ENCODE data around the gene SMG9.
A peak's percentile ranks its signal among the peaks of the same experiment; 100 is the strongest.

Gene SMG9

DNA sequence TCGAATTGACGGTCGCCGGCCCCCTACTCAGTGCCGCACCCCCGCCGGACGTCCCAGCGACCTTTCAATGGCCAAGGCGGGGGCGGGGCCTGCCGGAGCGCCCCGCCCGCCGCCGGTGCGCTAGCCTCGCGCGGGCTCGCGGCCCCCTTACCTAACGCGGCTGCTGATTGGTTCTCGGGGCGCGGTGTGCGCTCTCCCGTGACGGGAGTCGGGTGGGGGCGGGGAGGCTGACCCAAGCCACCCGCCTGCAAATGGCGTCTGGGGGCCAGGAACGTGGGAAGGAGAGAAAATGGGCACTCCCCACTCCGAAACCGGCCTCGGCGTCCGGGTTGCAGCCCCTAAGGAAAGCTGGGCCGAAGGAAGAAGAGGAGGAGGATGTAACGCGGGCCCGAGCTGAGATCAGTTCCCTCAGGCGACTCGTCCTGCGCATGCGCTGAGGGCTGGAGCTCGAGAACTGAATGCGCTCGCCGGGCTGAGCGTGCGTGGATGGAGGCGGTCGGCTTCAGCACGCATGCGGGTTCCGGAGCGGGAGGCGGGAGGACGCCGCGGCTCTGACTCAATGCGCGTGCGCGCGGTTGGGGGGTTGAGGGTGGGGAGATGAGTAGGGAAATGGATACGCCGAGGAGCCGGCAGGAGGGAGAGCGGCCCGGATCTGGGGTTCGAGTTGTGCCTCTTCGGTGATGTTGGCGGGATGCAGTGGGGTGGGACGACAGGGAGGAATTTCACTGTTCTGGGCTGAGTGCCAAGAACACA lies at the start of gene SMG9:
SMG9 (minus strand) TSS at position 460 of the 753 bp plus-strand sequence. CDS start 4,221 bp downstream, outside the sequence.
- Mint-ChIP-seq H3K4me1 (ENCODE audit: low read depth) (peaks cover 50% of the 10 kb centered on the region), H3K36me3 (peaks cover 16% of the 10 kb centered on the region), H3K4me3 (peak within 1 kb of the TSS; percentile 95), H3K27ac (peak within 1 kb of the TSS; percentile 99), H3K27me3 (no peaks in the 10 kb centered on the region), H3K9me3 (ENCODE audit: low read depth) (no peaks in the 10 kb centered on the region)

GRCh38 chr19:43804432-43804831 lies 49.7 kb upstream of the SMG9 start:
- H3K4me3 Mint-ChIP-seq: no peak overlapping the region
- H3K36me3 Mint-ChIP-seq: no peaks in the 10 kb centered on the region
- H3K27me3 Mint-ChIP-seq: peaks cover 4% of the 10 kb centered on the region
- H3K27ac Mint-ChIP-seq: no peak overlapping the region
- H3K4me1 Mint-ChIP-seq (ENCODE audit: low read depth): no peaks in the 10 kb centered on the region
- H3K9me3 Mint-ChIP-seq (ENCODE audit: low read depth): no peaks in the 10 kb centered on the region

DNA sequence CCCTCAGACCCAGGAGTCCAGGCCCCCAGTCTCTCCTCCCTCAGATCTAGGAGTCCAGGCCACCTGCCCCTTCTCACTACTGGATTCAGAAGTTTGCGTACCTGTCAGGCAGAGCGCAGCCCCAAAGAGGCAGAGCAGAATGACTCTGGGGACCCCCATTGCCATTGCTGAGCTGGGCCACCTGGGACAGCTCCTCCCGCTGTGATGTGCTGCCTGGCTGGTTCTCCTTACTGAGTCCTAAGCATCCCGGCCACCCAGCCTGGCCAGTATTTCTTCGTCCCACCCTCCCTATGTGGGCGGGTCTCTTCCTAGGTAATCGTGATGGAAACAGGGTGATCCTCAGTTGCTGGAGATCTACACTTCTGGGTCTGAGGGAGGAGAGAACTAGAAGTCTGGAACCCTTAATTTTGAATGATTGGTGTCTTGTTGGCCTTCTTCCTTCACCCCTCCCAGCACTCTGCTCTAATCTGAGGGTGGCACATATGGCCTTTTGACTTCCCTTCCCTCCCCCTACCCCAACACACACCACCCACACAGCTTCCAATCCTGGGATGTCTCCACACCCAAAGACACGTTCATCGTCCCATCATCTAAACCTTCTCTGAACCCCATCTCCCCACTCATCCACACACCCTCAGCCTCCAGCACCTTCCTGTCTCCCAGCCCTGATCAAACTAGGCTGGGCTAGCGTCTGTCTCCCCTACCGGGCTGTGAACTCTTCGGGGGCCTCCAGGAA lies 47.6 kb upstream of the SMG9 start, which contains the start of gene LYPD5:
LYPD5 (minus strand) TSS at position 232 of the 736 bp plus-strand sequence; CDS start at position 165, 67 bp downstream.
- no peak within 1 kb of the TSS for H3K4me3 Mint-ChIP-seq
- H3K9me3 Mint-ChIP-seq (ENCODE audit: low read depth): no peaks in the 10 kb centered on the region
- peaks cover 4% of the 10 kb centered on the region for H3K27me3 Mint-ChIP-seq
- no peaks in the 10 kb centered on the region for H3K36me3 Mint-ChIP-seq
- no peak within 1 kb of the TSS for H3K27ac Mint-ChIP-seq
- peaks cover 9% of the 10 kb centered on the region for H3K4me1 Mint-ChIP-seq (ENCODE audit: low read depth)

DNA sequence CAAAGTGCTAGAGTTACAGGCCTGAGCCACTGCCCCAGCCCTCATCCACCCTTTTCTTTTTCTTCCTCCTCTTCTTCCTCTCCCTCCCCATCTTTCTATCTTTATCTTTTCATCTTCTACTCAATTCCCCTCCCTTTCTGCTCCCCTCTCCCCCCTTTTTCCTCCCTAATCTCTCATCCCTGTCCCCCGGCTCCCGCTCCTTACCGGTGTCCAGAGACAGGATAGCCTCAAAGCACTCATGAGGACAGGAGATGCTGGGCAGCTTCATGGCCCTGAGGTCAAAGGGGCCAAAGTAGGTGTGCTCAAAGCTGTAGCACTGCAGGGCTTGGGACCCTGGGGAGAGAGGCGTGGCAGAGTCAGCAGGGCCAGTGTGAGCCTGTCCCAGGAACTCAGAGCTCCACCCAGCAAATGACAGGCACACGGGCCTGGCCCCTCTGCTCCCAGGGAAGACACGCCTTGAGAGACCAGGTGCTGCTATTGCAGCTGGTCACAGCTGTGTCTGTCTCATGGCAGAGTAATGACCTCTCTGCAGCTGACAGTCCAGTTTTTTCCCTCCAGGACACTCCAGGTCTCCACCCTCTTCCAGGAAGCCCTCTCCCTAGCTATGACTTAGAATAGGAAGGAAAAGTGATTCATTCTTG lies 44.9 kb upstream of the SMG9 start:
- Mint-ChIP-seq H3K36me3 (no peaks in the 10 kb centered on the region), H3K4me3 (peak overlapping the region; percentile 83), H3K27ac (no peak overlapping the region), H3K9me3 (ENCODE audit: low read depth) (no peaks in the 10 kb centered on the region), H3K27me3 (peaks cover 10% of the 10 kb centered on the region), H3K4me1 (ENCODE audit: low read depth) (peaks cover 12% of the 10 kb centered on the region)

DNA sequence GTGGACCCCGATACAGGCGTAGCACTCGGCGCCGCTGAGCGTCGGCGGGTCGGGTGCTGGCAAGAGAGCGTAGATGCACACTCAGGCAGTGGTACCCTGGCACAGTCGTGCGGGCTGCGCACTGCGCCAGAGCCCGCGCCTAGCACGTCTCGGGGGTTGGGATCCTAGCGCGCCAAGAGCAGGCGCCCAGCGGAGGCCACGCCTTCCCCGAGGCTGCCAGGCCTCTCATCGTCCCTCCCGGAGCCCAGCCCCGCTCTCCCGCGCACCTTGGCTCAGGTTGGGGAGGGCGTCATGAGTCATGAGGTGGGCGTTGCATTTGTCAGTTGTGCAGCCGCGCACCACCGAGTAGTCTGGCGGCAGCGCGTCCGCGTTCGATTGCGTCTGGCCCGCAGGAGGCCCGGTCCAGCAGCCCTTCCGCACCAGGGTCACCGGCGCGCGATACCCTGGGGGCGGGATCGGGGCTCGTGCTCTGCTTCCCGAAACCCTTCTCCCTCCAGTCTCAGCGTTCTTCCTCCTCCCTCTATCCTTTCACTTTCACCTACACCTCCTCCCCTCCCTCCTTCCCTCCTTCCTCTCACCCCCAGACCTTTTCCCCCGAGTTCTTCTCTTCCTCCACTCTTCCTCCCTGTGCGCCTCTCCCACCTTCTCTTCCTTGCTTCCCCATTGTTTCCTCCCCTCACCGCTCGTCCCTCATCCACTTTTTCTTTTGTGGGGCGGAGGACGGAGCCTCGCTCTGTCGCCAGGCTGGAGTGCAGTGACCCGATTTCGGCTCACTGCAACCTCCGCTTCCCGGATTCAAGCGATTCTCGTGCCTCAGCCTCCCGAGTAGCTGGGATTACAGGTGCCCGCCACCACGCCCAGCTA lies 44.0 kb upstream of the SMG9 start:
- Mint-ChIP-seq H3K36me3 (no peaks in the 10 kb centered on the region), H3K4me1 (ENCODE audit: low read depth) (peaks cover 12% of the 10 kb centered on the region), H3K27me3 (peaks cover 12% of the 10 kb centered on the region), H3K4me3 (peak overlapping the region; percentile 83), H3K9me3 (ENCODE audit: low read depth) (no peaks in the 10 kb centered on the region), H3K27ac (no peak overlapping the region)

DNA sequence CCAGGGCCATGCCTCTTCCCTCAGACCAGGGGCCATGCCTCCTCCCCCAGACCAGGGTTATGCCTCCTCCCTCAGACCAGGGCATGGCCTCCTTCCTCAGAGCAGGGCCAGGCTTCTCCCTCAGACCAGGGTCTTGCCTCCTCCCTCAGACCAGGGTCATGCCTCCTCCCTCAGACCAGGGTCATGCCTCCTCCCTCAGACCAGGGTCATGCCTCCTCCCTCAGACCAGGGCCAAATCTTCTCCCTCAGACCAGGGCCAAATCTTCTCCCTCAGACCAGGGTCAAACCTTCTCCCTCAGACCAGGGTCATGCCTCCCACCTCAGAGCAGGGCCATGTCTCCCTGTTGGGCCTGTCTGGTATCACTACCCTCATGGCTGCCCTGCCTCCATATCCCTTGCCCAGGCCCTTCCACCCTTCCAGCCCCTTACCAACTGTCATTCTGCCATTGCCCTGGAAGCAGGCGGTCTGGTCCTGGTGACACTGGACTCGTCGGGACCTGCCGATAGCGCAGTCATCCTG lies 43.3 kb upstream of the SMG9 start:
- Mint-ChIP-seq H3K27ac (no peak overlapping the region), H3K27me3 (peaks cover 19% of the 10 kb centered on the region), H3K4me1 (ENCODE audit: low read depth) (peaks cover 12% of the 10 kb centered on the region), H3K4me3 (peak overlapping the region; percentile 83), H3K9me3 (ENCODE audit: low read depth) (no peaks in the 10 kb centered on the region), H3K36me3 (no peaks in the 10 kb centered on the region)

DNA sequence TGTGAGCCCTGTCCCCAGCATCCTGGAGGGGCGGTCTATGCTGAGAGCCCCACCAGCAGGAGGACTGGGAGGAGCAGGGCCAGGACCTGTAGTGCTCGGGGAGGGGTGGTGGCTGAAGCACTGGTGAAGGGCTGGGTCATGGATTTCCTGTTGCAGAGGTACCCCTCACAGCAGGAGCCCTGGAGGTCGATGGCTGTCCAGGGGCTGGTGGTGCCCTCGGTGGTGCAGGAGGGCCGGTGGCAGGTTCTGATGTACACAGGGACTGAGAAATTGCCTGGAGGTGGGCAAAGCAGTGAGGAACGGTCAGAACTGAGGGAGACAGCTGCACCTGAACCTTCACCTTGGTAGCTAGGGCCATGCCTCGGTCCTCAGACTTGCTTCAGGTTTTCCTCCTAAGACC lies 42.8 kb upstream of the SMG9 start:
- H3K36me3 Mint-ChIP-seq: no peaks in the 10 kb centered on the region
- H3K27ac Mint-ChIP-seq: no peak overlapping the region
- peak overlapping the region; percentile 67 for H3K4me3 Mint-ChIP-seq
- H3K4me1 Mint-ChIP-seq (ENCODE audit: low read depth): peaks cover 12% of the 10 kb centered on the region
- H3K27me3 Mint-ChIP-seq: peaks cover 20% of the 10 kb centered on the region
- H3K9me3 Mint-ChIP-seq (ENCODE audit: low read depth): no peaks in the 10 kb centered on the region

GRCh38 chr19:43797118-43797517 lies 42.4 kb upstream of the SMG9 start:
- Mint-ChIP-seq H3K27me3 (peaks cover 20% of the 10 kb centered on the region), H3K4me1 (ENCODE audit: low read depth) (peaks cover 12% of the 10 kb centered on the region), H3K36me3 (no peaks in the 10 kb centered on the region), H3K27ac (no peak overlapping the region), H3K9me3 (ENCODE audit: low read depth) (no peaks in the 10 kb centered on the region), H3K4me3 (peak overlapping the region; percentile 67)

- Mint-ChIP-seq H3K36me3 (no peaks in the 10 kb centered on the region), H3K27ac (no peak overlapping the region), H3K27me3 (peaks cover 16% of the 10 kb centered on the region), H3K4me1 (ENCODE audit: low read depth) (no peaks in the 10 kb centered on the region), H3K4me3 (no peak overlapping the region), H3K9me3 (ENCODE audit: low read depth) (no peaks in the 10 kb centered on the region)
Measured at GRCh38 chr19:43790587-43790986, 35.8 kb upstream of the SMG9 start.

- peaks cover 15% of the 10 kb centered on the region for H3K27me3 Mint-ChIP-seq
- H3K27ac Mint-ChIP-seq: no peak overlapping the region
Measured at GRCh38 chr19:43789029-43789428, 34.3 kb upstream of the SMG9 start.

DNA sequence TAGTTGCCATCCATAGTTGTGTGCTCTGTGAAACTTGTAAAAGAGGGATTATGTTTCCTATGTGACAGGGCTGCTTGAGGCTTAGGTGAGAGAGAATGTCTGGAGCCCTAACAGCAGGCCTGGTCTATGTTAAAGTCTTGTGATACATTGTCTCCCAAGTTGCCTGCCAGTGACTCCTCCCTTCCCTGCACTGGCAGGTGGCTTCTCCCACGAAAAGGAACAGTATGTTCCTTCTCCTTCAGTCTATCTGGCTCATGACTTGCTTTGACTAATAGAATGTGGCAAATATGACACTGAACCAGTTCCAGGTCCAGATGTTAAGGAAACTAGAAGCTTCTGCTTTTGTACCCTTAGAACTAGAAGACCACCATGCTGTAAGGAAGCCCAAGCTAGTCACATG lies 31.9 kb upstream of the SMG9 start:
- Mint-ChIP-seq H3K9me3 (ENCODE audit: low read depth) (no peaks in the 10 kb centered on the region), H3K27ac (no peak overlapping the region), H3K27me3 (peaks cover 5% of the 10 kb centered on the region), H3K4me3 (no peak overlapping the region), H3K4me1 (ENCODE audit: low read depth) (peaks cover 31% of the 10 kb centered on the region), H3K36me3 (no peaks in the 10 kb centered on the region)

More at GRCh38 chr19:43789029-43789428, 34.3 kb upstream of the SMG9 start:
- Mint-ChIP-seq H3K4me1 (ENCODE audit: low read depth) (peaks cover 12% of the 10 kb centered on the region), H3K36me3 (no peaks in the 10 kb centered on the region), H3K4me3 (no peak overlapping the region), H3K9me3 (ENCODE audit: low read depth) (no peaks in the 10 kb centered on the region)

DNA sequence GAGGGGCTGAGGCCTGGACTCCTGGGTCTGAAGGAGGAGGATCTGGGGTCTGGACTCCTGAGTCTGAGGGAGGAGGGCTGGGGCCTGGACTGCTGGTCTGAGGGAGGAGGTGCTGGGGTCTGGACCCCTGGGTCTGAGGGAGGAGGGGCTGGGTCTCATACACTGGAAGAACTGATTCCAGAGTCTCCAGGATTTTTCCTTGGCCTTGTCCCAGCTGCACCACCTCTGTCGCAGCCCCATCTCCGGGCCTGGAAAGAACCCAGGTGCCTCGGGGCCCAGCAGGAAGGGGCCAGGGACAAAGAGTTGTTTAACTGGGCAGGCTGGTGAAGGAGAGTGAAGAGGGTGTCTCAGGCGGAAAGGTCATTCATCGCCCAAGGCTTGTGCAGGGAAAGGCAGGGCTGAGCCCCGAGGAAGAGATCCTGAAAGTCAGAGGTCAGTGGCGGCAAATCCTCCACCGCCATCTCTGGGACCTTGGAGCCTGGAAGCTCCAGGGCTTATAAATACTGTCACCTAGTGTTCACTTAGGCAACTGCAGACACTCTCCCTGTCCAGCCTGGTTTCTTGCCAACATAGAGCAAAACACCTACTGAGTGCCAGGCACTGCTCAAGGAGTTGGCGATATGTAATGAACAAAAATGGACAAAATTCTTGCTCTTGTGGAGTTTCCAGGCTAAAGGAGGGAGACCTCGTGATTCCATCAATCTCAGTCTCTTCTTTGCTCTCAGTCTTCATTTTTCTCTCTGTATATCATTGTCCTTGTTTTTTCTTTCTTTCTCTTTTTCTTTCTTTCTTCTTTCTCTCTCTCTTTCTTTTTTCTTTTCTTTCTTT lies 30.4 kb upstream of the SMG9 start:
- peaks cover 2% of the 10 kb centered on the region for H3K27me3 Mint-ChIP-seq
- peaks cover 39% of the 10 kb centered on the region for H3K4me1 Mint-ChIP-seq (ENCODE audit: low read depth)
- peak overlapping the region; percentile 95 for H3K27ac Mint-ChIP-seq
- H3K4me3 Mint-ChIP-seq: peak overlapping the region; percentile 73
- no peaks in the 10 kb centered on the region for H3K9me3 Mint-ChIP-seq (ENCODE audit: low read depth)
- H3K36me3 Mint-ChIP-seq: no peaks in the 10 kb centered on the region

DNA sequence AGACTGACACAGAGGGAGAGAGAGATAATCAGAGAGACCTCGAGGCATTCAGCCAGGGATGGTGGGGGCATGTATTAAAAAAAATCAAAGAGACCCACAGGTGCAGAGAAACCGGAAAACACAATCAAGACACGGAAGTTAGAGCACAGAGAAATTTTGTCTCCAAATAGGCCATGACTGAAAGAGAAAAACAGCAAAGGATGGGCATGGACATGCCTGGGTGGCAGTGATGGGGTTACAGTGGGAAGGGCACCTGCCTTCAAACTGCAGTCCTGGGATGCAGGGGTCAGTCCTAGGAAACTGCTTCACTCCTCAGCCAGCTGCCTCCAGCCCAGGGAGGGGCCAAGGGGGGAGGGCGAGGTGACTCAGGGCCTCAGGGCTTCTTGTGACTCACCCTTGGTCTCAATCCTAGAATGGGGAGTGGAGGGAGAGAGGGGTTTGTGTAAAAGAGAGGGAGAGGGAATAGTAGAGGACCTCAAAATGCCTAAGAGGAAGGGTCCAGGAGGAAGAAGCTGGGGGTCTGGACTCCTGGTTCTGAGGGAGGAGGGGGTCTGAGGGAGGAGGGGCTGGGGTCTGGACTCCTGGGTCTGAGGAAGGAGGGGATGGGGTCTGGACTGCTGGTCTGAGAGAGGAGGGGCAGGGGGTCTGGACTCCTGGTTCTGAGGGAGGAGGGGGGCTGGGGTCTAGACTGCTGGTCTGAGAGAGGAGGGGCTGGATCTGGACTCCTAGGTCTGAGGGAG lies 29.6 kb upstream of the SMG9 start:
- H3K4me1 Mint-ChIP-seq (ENCODE audit: low read depth): peaks cover 46% of the 10 kb centered on the region

More for the DNA sequence above, 29.6 kb upstream of the SMG9 start:
- peak overlapping the region; percentile 73 for H3K4me3 Mint-ChIP-seq
- no peaks in the 10 kb centered on the region for H3K9me3 Mint-ChIP-seq (ENCODE audit: low read depth)
- H3K36me3 Mint-ChIP-seq: no peaks in the 10 kb centered on the region
- peak overlapping the region; percentile 95 for H3K27ac Mint-ChIP-seq
- H3K27me3 Mint-ChIP-seq: peaks cover 2% of the 10 kb centered on the region
